Mesothelial cell of epicardium (in vitro differentiated cells): ENCODE measurements around the gene APH1B. TPM values are rescaled to one million over a fixed set of nuclear protein-coding genes. Genes with fewer than 3 reads are reported as not detected.

ENCODE experiments used
- DNase-seq, 2 experiments: peaks; one replicate each; pipeline ENCODE4 v3.0.0; 2021; ENCODE audit warnings: low spot score in 2 of 2; ENCODE audit not compliant: unreplicated experiment in 2 of 2
- H3K27ac Mint-ChIP-seq: 2 replicates; pipeline ENCODE4 v1.8.0; 2021; ENCODE audit warnings: mixed read lengths
- H3K27me3 Mint-ChIP-seq: 2 replicates; pipeline ENCODE4 v1.8.0; 2021; ENCODE audit warnings: low read depth, mixed read lengths
- H3K36me3 Mint-ChIP-seq: 2 replicates; pipeline ENCODE4 v1.8.0; 2021; ENCODE audit warnings: mixed read lengths
- H3K4me1 Mint-ChIP-seq: 2 replicates; pipeline ENCODE4 v1.8.0; 2021; ENCODE audit warnings: mixed read lengths
- H3K4me3 Mint-ChIP-seq: 2 replicates; pipeline ENCODE4 v1.8.0; 2021; ENCODE audit warnings: mild to moderate bottlenecking, moderate library complexity, mixed read lengths
- H3K9me3 Mint-ChIP-seq: 2 replicates; pipeline ENCODE4 v1.8.0; 2021; ENCODE audit warnings: mixed read lengths
- CTCF ChIP-seq: fragments of 200-600 bp; sonication (generic); IDR thresholded peaks from one replicate; pipeline ENCODE4 v1.5.0; 2021; ENCODE audit warnings: antibody characterized with exemption; ENCODE audit not compliant: unreplicated experiment
- total RNA-seq: library from RNA; stranded (reverse); gene quantifications from 3 replicates; pipeline ENCODE4 v1.2.1, GENCODE V29; 2021

The APH1B gene
- total RNA-seq, 1 donor from 2014 or later, result 21.9 TPM

- no peak for DNase-seq
- TF ChIP-seq CTCF, result no peak
- Mint-ChIP-seq H3K4me1 (no peaks in the 10 kb centered on the region), H3K27ac (no peak overlapping the region), H3K27me3 (peaks cover 7% of the 10 kb centered on the region), H3K4me3 (no peak overlapping the region), H3K36me3 (no peaks in the 10 kb centered on the region), H3K9me3 (peaks cover 7% of the 10 kb centered on the region)
These were observed 77.6 kb downstream of the APH1B start for GRCh38 chr15:63354821-63355650.

GRCh38 chr15:63357061-63357460 is 79.7 kb downstream of the APH1B start:
- no peaks in the 10 kb centered on the region for H3K4me1 Mint-ChIP-seq
- peaks cover 7% of the 10 kb centered on the region for H3K9me3 Mint-ChIP-seq
- H3K27ac Mint-ChIP-seq, result no peak overlapping the region
- TF ChIP-seq CTCF, result no peak
- no peaks in the 10 kb centered on the region for H3K36me3 Mint-ChIP-seq
- no peak overlapping the region for H3K4me3 Mint-ChIP-seq
- H3K27me3 Mint-ChIP-seq, result peaks cover 10% of the 10 kb centered on the region
- no peak for DNase-seq

GRCh38 chr15:63357731-63358130 is 80.3 kb downstream of the APH1B start:
- H3K4me1 Mint-ChIP-seq, result peaks cover 2% of the 10 kb centered on the region
- H3K4me3 Mint-ChIP-seq, result no peak overlapping the region
- no peak overlapping the region for H3K27ac Mint-ChIP-seq
- DNase-seq, result no peak
- no peak for TF ChIP-seq CTCF
- peaks cover 12% of the 10 kb centered on the region for H3K27me3 Mint-ChIP-seq
- H3K9me3 Mint-ChIP-seq, result peaks cover 7% of the 10 kb centered on the region
- H3K36me3 Mint-ChIP-seq, result no peaks in the 10 kb centered on the region

GRCh38 chr15:63358241-63359029 is 81.0 kb downstream of the APH1B start:
- H3K4me1 Mint-ChIP-seq, result peaks cover 5% of the 10 kb centered on the region
- H3K9me3 Mint-ChIP-seq, result peaks cover 7% of the 10 kb centered on the region
- H3K36me3 Mint-ChIP-seq, result no peaks in the 10 kb centered on the region
- no peak for DNase-seq
- H3K27me3 Mint-ChIP-seq, result peaks cover 12% of the 10 kb centered on the region
- no peak overlapping the region for H3K27ac Mint-ChIP-seq
- no peak for TF ChIP-seq CTCF
- no peak overlapping the region for H3K4me3 Mint-ChIP-seq

Other genes starting within 250 kb of the APH1B start
- gene TPM1, start 234.9 kb upstream of the APH1B start, total RNA-seq, result 635 to 667 TPM (median 659 TPM) in 3 replicates
- gene LACTB, start 155.7 kb upstream of the APH1B start, total RNA-seq, result 7.6 to 9.0 TPM (median 8.2 TPM) in 3 replicates
- gene RPS27L, start 120.1 kb upstream of the APH1B start, total RNA-seq, result 124 to 132 TPM (median 130 TPM) in 3 replicates
- gene RAB8B, start 88.0 kb upstream of the APH1B start, total RNA-seq, result 20.2 to 27.1 TPM (median 22.7 TPM) in 3 replicates
- 1.0 to 1.6 TPM (median 1.3 TPM) in 3 replicates for gene CA12, start 104.2 kb downstream of the APH1B start, total RNA-seq
- 65.7 to 72.7 TPM (median 71.7 TPM) in 3 replicates for gene USP3, start 227.0 kb downstream of the APH1B start, total RNA-seq